Ascending aorta (tissue), 2 donors: ENCODE results near the gene CDCA4. TPM values are rescaled to one million over a fixed set of nuclear protein-coding genes. Genes with fewer than 3 reads are reported as not detected.

Experiments used
- DNase-seq, 2 donors: peaks; one replicate each; pipeline ENCODE4 v3.0.0-alpha.2; 2019; ENCODE audit warnings: low spot score in 2 of 2
- H3K27ac ChIP-seq, 2 donors: fragments of 200-600 bp; sonication (generic); one replicate each; pipeline ENCODE4 v1.5.1; 2016 to 2017; ENCODE audit warnings: mild to moderate bottlenecking in 1 of 2
- H3K27me3 ChIP-seq: fragments of 200-600 bp; sonication (generic); one replicate; pipeline ENCODE4 v1.5.1; 2017
- H3K36me3 ChIP-seq, 2 donors: fragments of 200-600 bp; sonication (generic); one replicate each; pipeline ENCODE4 v1.5.1; 2016
- H3K4me1 ChIP-seq, 2 donors: fragments of 200-600 bp; sonication (generic); one replicate each; pipeline ENCODE4 v1.5.1; 2016 to 2017; ENCODE audit warnings: mild to moderate bottlenecking in 1 of 2
- H3K4me3 ChIP-seq, 2 donors: fragments of 200-600 bp; sonication (generic); one replicate each; pipeline ENCODE4 v1.5.1; 2016 to 2017; ENCODE audit warnings: mild to moderate bottlenecking in 1 of 2
- H3K9me3 ChIP-seq, 2 donors: fragments of 200-600 bp; sonication (generic); one replicate each; pipeline ENCODE4 v1.5.1; 2016
- intact Hi-C: fragments of 100-400 bp; cut with DNase I; formaldehyde crosslinking; loops from one replicate; pipeline ENCODE4 v1.15.1; 2023
- total RNA-seq: library from RNA; depleted of rRNA; stranded (reverse); fragments of >200 nt; gene quantifications from one replicate; pipeline ENCODE4 v1.1.0, GENCODE V29; 2016
- TF ChIP-seq, protein P1 (sequence below), 3 experiments: fragments of 200-600 bp in 2 of 3; fragments of 450-650 bp in 1 of 3; sonication (generic) in 2 of 3; IDR thresholded peaks; one replicate each; pipeline ENCODE4 v1.5.1; 2016 to 2019; ENCODE audit warnings: antibody characterized with exemption in 3 of 3, mild to moderate bottlenecking in 1 of 3, moderate library complexity in 1 of 3

CDCA4 gene
- total RNA-seq, 1 donor from 2014 or later, result 2.3 TPM

DNA sequence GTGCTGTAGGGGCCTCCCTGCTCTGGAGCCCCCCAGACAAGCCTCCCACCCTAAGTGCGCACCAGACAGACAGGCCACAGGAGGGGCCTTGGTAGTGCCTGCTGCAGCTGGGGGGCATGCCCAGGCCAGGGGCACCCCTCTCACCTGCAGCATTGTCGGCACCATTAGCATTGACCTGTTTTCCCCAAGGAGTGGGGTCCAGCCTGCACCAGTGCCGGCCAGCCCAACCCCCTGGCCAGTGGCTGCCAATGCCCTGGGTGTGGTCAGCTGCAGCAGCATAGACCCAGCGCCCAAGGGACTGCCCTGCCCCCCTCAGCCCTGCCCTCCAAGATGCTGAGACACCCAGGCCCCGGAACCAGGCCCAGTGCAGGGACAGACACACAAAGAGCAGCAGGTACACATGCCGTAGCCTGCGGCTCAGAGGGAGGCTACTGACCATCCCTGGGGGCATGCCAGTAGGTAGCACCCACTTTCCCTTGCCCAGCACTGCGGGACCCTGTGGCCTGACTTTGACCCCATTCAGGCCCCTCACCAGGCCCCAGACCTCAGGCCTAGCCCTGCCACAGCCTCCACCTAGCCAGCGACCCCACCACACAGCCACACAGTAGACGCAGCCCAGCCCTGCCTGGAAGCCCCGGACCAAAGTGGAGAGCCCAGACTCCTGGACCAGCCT, 43.7 kb downstream of the CDCA4 start:
- intact Hi-C loops, result loop anchor here (5.0 to 10.0 kb wide), 3 partner anchors 110 to 292 kb away; partner anchors contain the start of genes BTBD6, CEP170B and INF2
- no peak for DNase-seq
- H3K4me3 ChIP-seq, result peak overlapping the region; percentile 73 to 83
- peak overlapping the region in 1 of 2 donors; percentile 43 for H3K27ac ChIP-seq
- H3K36me3 ChIP-seq, result no peaks in the 10 kb centered on the region
- TF ChIP-seq, protein P1, sequence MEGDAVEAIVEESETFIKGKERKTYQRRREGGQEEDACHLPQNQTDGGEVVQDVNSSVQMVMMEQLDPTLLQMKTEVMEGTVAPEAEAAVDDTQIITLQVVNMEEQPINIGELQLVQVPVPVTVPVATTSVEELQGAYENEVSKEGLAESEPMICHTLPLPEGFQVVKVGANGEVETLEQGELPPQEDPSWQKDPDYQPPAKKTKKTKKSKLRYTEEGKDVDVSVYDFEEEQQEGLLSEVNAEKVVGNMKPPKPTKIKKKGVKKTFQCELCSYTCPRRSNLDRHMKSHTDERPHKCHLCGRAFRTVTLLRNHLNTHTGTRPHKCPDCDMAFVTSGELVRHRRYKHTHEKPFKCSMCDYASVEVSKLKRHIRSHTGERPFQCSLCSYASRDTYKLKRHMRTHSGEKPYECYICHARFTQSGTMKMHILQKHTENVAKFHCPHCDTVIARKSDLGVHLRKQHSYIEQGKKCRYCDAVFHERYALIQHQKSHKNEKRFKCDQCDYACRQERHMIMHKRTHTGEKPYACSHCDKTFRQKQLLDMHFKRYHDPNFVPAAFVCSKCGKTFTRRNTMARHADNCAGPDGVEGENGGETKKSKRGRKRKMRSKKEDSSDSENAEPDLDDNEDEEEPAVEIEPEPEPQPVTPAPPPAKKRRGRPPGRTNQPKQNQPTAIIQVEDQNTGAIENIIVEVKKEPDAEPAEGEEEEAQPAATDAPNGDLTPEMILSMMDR (IDR thresholded peaks at IDR 0.05), result no peak
- H3K9me3 ChIP-seq, result no peaks in the 10 kb centered on the region
- no peaks in the 10 kb centered on the region for H3K27me3 ChIP-seq
- peaks cover 33 to 59% of the 10 kb centered on the region in 2 donors for H3K4me1 ChIP-seq

DNA sequence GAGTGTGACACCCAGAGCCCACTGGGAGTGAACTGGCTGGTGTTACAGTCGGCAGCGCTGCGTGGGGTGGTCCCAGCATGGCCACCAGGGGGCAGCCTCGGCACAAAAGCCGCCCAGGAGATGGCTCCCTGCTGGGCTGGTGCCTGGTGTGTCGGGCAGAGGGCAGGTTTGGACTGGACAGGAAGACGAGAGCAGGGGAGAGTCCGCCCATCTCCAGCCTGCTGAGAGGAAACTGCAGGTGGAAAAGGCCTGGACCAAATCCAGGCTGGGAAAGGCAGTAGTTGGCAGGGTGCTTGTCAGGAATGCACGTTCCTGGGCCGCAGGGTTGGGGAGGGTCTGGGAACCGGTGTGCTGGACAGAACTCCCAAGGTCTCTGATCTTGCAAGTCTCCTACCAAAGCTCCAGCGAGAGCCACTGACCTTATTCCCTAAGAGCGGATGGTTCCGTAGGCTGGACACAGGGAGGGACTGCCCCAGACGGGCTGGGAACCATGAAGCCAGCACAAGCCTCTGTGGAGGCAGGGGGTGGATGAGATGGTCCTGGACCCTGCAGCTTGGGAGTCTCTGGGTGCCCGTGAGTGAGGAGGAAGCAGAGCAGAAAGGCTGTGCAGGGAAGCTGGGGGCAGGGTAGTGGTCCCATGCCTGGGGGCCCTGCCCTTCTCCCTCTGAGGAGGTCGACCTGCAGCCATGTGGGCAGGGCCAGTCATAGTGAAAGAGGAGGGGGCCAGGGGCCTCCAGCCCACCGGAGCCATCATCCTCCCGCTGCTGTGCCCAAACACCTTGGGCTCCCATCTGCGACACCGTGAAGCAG, 44.5 kb downstream of the CDCA4 start:
- Histone ChIP-seq H3K9me3 (no peaks in the 10 kb centered on the region), H3K4me3 (peak overlapping the region in 1 of 2 donors; percentile 73), H3K36me3 (no peaks in the 10 kb centered on the region), H3K27me3 (no peaks in the 10 kb centered on the region), H3K4me1 (peaks cover 33 to 62% of the 10 kb centered on the region in 2 donors), H3K27ac (peak overlapping the region; percentile 92 to 97)
- intact Hi-C loops, result loop anchor here (1.0 to 10.0 kb wide), 4 partner anchors 69 to 292 kb away; partner anchors contain the start of genes BTBD6, CEP170B and INF2
- peak in 1 of 2 donors; percentile 90 for DNase-seq
- TF ChIP-seq, protein P1 (IDR thresholded peaks at IDR 0.05), result peak; percentile 84 to 90 (median 87)

DNA sequence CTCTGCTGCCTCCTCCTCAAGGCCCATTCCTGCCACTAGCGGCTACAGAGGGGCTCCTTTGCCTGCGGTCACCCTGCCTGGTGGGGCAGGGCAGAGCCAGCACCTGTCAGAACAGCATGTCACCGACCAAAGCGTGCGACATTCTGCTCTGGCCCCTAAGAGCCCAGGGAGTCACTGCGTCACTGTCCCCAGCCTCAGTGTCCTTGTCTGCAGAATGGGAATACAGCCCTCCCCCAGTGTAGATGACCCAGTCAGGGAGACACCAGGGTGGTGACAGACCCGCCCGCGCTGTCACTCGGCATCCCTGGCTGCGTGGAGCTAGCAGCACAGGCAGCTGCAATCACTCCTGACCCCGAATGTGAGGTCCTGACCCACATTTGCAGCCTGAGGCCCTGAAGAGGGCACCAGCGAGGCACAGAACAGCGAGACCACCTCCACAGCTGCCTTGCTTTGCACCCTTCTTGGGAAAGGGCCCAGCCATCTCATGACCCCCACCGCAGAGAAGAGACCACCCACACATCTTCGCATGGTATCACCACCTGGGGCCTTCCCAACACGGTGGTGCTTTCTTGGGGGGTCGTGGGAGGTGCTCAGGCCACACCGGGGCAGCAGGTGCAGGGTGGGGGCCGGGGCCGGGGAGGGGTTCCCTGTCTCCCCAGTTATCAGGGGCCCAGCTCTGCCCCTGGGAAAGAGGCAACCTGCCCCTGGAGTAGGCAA, 45.2 kb downstream of the CDCA4 start:
- H3K4me3 ChIP-seq, result no peak overlapping the region
- no peaks in the 10 kb centered on the region for H3K9me3 ChIP-seq
- H3K36me3 ChIP-seq, result no peaks in the 10 kb centered on the region
- DNase-seq, result no peak
- H3K4me1 ChIP-seq, result peaks cover 33 to 67% of the 10 kb centered on the region in 2 donors
- no peaks in the 10 kb centered on the region for H3K27me3 ChIP-seq
- intact Hi-C loops, result loop anchor here (1.0 to 10.0 kb wide), 5 partner anchors 43 to 291 kb away; partner anchors contain the start of genes BTBD6, CEP170B and INF2
- peak overlapping the region; percentile 92 to 97 for H3K27ac ChIP-seq
- TF ChIP-seq, protein P1 (IDR thresholded peaks at IDR 0.05), result no peak

DNA sequence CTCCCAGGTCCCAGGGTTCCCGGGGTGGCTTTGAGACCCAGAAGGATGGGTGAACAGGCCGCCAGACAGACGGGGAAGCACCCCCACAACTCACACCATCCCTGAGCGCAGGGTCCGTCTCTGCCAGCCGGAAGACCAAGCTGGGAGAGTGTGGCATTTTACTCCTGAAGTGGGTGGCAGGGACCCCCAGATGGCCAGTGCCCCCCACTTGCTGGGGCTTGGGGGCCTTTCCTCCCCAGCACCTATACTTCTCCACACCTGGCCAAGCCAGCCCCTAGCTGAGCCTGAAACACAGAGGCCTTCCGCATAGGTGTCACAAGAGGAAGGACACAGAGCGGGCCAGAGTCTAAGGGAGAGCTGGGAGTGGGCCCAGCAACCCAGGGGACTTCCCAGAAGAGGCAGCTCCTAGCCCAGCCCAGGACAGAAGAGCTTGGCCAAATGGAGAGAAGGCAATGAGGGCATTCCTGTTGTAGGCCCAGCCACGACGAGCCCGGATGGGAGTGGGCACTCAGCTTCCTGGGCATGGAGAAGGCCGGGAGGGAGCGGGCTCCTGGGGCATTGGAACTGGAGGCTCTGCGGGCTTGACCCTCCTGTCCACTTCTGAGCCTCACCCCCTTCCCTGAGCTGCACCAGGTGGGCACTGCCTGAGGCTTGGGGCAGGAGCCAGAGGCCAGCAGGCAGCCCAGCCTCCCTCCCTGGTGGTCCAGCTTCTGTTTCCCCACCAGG, 46.1 kb downstream of the CDCA4 start:
- TF ChIP-seq, protein P1 (IDR thresholded peaks at IDR 0.05), result no peak
- Histone ChIP-seq H3K36me3 (no peaks in the 10 kb centered on the region), H3K27ac (peak overlapping the region; percentile 92 to 97), H3K4me1 (peaks cover 33 to 68% of the 10 kb centered on the region in 2 donors), H3K9me3 (no peaks in the 10 kb centered on the region), H3K4me3 (peak overlapping the region in 1 of 2 donors; percentile 36), H3K27me3 (no peaks in the 10 kb centered on the region)
- DNase-seq, result no peak
- intact Hi-C loops, result loop anchor here (1.0 to 10.0 kb wide), 7 partner anchors 42 to 327 kb away; partner anchors contain the start of genes BRF1, BTBD6, CDCA4 and CEP170B
